ENCODE data around the gene REEP1.

The REEP1 gene, protein sequence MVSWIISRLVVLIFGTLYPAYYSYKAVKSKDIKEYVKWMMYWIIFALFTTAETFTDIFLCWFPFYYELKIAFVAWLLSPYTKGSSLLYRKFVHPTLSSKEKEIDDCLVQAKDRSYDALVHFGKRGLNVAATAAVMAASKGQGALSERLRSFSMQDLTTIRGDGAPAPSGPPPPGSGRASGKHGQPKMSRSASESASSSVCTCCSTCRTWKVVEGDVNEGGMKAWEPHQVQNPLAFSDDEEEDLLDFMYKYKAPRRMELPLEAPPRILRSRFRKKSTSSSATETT

DNA sequence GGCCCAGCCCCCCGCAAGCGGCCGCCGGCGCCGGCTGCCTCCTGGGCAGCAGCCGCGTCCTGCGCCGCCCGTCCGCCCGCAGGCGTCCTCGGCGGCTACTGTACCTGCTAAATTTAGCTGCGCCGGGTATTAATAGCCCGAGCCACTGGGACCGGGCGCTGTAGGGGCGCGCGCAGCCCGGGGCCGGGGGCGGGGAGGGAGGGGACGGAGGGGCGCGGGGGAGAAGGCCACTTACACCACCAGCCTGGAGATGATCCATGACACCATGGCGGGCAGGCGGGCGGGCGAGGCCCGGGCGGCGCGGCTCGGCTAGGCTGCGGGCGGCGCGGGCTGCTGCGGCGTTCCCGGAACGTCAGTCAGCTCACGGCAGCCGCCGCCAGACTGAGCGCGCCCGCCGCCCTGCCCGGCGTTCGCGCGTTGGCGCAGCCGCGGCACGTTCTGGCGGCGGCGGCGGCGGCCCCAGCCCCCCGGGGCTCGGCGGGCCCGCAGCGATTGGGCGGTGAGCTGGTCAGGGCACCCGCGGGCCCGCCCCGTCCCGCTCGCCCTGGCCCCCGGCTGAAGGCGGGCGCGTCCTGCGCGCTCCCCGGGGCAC, at the start of gene REEP1:
Gene REEP1, minus strand, starts transcription at position 383 of the 592 bp plus-strand sequence. Its CDS starts 116 bp downstream, at position 267.
- DNase-seq: no peak

DNA sequence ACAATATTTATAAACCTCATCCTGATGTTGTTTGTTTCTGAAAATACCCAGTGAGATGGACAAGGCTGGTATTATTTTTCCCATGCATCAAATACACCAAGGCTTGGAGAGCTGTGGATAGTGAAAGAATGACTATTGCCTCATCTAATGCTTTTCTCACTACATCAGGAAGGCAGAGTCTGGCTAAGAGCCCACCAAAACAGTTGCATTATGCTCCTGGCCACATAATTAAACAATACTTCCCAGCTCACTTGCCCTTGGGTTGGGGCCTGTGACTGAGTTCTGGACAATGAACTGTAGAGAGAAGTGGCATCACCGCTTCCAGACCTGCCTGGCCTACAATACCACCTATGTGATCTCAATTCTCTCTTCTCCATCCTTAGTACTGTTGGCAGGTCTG, 46.4 kb upstream of the REEP1 start:
- DNase-seq: no peak

DNA sequence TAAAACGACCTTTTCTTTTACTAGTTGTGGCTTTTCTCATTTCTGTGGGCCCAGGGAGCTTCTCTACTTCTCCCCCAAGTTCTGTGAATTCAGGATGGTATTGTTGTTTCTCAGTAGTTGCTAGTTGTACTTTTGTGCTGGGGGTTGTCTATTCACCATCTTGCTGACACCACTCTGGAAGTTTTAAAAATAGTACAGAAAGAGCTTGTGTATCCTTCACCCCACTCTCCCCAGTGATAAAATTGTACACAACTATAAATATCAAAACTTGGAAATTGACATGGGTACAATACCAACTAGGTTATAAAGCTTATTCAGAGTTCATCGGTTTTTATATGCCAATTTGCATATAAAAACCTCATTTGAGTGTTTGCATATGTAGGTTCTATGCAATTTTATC, 45.3 kb upstream of the REEP1 start:
- DNase-seq: no peak

DNA sequence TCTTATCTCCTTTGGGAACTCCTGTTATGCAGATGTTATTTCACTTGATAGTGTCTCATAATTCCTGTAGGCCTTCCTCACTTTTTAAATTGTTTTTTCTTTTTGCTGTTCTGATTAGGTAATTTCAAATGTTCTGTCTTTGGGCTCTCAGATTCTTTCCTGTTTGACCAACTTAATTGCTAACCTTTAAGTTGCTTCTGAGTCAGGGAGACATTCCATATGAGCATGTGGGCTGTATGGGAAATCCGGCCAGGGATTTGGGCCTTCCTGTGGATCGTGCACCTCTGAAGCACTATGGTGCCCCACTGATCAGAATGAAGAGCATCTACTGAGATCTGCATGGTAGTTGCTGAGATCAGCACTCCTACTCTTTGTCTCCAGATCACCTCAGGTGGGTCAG, 44.7 kb upstream of the REEP1 start:
- DNase-seq: no peak

DNA sequence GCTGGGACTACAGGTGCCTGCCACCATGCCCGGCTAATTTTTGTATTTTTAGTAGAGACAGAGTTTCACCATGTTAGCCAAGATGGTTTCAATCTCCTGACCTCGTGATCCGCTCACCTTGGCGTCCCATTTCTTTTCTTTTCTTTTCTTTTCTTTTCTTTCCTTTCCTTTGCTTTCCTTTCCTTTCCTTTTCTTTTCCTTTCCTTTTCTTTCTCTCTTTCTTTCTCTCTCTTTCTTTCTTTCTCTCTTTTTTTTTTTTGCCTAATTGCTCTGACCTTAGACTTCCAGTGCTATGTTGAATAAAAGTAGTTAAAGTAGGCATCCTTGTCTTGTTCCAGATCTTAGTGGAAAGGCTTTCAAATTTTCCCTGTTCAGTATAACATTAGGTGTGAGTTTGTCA, 41.0 kb upstream of the REEP1 start:
- no peak for DNase-seq

DNA sequence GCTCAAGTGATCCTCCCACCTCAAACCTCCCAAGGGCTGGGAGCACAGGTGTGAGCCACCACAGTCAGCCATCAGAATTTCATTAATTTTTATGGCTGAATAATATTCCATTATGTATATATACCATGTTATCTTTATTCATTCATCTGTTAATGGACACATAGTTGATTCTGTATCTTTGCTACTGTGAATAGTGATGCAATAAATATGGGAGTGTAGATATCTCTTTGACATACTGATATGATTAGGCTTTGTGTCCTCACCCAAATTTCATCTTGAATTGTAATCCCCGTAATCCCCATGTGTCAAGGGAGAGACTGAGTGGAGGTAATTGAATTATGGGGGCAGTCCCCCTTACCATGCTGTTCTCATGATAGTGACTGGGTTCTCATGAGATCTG, 38.2 kb upstream of the REEP1 start:
- no peak for DNase-seq

- DNase-seq: no peak
Measured at GRCh38 chr2:86372641-86373502, 35.4 kb upstream of the REEP1 start.

DNA sequence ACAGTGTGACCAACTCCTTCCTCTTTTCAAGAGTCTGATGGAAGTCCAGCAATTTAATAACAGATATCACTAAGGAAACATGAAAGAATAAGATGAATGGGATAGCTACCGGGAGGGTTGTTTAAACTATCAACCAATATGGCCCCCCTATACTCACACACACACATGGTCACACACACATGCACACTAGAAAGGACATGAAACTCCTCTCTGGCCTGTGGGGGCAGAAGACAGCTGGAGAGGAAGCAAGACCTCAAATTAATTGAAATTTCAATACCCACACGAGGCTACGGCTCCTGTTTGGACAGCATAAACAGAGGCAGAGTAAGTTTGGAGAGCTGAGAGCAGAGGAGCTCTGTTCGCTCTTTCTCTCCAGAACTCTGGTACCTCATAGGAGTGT, 34.7 kb upstream of the REEP1 start:
- DNase-seq: no peak

DNA sequence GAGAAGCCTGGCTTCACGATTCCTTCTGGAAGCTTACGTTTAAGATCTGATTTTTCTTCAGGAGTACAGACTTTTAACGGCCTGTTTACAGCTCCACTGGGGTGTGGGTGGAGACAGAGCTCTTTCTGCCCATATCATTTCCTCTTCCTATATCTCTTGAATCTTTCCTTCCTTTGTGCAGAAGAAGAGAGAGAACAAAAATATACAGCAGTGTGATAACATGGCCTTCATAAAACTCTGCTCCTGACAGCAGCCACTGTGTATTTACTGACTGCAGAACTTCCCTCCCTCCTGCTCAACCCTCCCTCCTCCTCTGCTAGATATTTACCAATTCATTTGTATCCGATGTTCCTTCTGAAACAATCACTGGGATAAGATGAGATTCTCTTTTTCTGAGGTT, 34.1 kb upstream of the REEP1 start:
- no peak for DNase-seq

DNA sequence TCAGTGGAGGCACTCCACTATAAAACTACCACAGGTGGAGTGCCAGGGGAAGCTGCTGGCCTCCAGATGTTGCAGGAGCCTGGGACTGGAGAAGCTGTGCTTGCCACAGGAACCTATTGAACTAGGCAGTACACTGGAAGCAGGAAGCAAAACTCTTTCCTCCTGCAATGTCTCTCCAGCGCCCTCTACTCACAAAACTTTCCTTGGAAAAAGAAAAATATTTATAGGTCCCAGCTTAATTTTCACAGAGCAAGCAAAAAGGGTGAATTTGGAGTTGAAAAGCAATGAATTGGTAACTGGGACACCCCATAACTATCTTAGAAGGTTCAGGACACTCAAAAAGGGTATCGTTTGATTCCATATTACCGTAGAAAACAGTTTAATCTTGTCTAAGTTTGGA, 33.2 kb upstream of the REEP1 start:
- no peak for DNase-seq

- peak; percentile 76 for DNase-seq
Measured at GRCh38 chr2:86368161-86368824, 30.9 kb upstream of the REEP1 start.

DNA sequence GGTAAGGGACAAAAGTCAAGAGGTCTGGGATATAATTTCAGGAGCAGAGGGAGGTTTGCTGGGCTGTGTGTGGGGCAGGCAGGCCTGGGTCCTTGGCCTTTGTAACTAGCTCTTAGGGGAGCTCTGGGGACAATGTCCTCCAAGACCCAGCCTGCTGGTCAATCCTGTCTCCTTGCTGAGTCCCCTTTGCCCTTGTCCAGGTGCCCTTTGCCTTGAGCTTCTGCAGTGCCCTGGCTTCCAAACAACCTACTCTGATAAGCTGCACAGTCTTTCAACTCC, 30.0 kb upstream of the REEP1 start:
- DNase-seq: no peak

DNA sequence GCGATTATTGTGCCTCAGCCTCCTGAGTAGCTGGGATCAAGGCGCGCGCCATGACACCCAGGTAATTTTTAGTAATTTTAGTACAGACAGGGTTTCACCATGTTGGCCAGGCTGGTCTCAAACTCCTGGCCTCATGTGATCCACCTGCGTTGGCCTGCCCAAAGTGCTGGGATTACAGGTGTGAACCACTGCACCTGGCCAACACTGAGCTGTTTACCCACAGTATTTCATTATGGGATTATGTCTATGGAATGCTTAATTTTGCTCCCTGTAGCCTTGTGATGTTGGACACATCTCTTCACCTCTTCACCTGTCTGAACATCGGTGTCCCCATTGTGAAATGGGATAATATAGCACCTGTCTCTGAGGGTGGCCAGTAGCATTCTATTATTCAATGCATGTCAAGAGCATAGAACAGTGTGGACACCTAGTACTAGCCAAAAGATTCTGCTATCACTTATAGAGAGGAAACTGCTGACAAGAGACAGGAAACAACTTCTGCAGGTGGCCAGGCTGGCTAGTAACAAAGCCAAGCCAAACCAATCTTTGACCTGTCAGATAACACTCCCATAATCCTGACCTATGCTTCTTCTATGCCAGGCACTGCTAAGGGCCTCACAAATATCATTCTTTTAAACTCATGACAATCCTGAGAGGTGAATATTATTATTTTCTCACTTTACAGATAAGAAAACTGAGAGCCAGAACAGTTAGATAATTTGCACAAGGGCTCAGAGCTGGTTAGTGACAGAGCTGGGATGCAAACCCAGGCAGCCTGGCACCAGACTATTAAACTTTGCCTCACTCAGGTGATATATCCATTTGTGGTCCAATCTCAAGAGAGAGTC, 29.4 kb upstream of the REEP1 start:
- no peak for DNase-seq

GRCh38 chr2:86364894-86365293, 27.5 kb upstream of the REEP1 start:
- no peak for DNase-seq

- no peak for DNase-seq
Measured at GRCh38 chr2:86360776-86361175, 23.4 kb upstream of the REEP1 start.

DNA sequence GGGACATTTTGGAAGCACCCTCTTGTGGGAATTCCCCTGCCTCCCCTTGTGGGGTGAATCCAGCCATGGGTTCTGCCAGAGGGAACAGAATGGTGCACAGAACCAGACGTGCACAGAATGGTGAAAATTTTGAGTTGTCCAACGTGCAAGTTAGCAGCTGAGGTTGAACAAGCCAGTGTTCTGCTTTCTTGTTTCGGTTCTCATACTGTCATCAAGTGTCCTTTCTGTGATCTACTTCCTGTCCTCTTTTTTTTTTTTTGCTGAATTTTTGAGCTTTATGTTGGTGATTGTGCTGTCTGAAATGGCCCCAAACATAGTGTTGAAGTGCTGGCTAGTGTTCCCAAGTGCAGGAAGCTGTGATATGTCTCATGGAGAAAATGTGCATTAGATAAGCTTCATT, 21.5 kb upstream of the REEP1 start:
- no peak for DNase-seq

DNA sequence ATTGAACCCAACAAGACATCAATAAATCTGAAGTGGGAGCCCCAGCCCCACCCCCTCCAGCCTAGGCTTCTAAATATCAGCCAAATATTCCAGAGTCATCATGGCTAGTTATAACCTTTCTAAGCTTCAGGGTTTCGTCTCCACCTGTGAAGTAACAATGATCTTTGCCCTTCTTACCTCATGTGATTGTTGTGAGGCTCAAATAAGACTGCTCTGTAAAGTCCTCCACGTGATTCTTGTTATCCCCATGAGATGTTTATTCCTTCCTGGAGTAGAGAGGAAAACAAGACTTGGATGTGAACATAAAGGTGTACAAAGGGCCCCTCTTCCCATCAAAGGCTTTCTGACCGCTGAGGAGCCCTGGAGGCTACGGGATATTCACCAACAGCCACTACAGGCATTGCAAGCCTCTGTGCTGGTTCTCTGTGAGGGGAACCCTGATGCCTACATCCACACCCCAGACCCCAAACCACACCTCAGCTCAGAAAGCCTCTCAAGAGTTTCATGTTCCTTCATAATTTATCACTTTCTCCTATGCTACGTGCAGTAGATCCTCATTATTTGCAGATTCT, 20.1 kb upstream of the REEP1 start:
- DNase-seq: no peak

DNA sequence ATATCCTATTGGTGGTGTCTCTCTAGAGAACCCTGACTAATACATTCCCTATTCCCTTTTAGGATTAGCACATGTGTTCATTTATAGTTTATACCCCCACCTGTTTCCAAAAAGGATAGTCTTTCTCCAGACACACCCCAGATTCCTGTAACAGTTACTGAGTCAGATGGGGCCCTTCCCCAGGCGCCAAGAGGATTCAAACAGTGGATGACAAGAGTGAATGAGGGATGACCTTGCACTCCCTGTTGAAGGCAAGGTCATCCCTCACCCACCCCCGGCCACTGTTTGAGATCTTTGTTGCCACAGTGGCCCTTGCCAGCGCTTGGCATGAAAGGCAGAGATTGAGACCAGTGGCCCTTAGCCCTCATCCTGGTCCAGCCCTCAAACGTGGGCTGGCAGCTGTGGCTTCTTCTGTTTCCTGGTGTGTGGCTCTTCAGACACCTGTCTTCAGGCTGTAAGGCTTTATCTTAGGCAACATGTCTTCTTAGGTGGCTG, 15.3 kb upstream of the REEP1 start:
- no peak for DNase-seq

- no peak for DNase-seq
Measured at GRCh38 chr2:86352137-86352726, 14.8 kb upstream of the REEP1 start.

DNA sequence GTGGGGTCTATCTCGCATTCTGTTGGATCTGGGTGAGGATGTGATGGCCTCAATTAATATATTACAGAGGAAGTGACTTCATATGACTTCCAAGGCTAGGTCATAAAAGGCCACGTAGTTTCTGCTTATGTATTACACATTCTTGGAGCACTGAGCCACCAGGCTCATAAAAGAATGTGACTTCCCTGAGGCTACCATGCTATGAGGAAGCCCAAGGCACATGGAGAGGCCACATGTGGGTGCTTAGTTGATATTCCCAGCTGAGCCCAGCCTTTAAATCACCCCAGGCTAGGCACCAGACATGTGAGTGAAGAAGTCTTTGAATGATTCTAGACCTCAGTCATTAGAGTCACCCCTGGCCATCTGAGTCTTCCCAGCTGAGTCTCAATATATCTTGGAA, 13.3 kb upstream of the REEP1 start:
- no peak for DNase-seq

GRCh38 chr2:86347401-86347800, 10.0 kb upstream of the REEP1 start:
- no peak for DNase-seq
